GM21390 (cell line): ENCODE results near the gene AMHR2.
"Not testable (repeated sequence)": the region's sequence is repeated elsewhere in the genome, so short reads cannot be mapped to it uniquely, and the experiment has no call there.

Experiments used
- ATAC-seq: cut with Tn5 transposase; IDR thresholded peaks from one replicate; pipeline ENCODE4 v1.9.1; 2021; ENCODE audit not compliant: unreplicated experiment

AMHR2 gene

GRCh38 chr12:53414756-53415417 lies 8.8 kb upstream of the AMHR2 start:
- ATAC-seq = no peak

DNA sequence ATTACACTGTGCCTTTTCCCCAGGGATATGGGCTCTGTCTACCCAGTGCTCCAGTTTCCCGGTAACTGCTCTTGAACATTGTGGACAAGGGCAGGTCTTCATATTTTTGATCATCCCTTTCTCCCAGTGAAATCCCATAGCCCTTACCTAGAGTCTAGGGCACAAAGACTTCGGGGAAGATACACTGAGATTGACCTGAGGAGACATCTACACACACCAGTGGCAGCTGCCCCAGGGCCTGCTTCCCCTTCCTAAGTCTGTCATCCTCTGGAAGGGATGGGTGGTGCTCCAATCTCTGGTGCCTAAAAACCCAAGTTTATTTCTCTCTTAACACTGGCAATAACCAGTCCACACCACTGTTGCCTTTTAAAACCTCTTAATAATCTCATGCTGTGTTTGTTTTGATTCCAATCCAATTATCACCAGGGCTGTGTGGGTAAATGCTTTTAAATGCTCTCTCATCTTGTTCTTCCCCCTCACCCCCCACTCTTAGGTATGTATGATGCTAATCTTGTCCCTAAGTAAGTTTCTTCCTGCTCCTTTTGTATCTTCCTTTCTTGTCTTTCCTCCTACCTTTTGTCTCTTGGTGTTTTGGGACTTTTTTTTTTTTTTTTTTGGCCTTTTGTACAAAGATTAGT lies 7.8 kb upstream of the AMHR2 start:
- not testable (repeated sequence) for ATAC-seq

DNA sequence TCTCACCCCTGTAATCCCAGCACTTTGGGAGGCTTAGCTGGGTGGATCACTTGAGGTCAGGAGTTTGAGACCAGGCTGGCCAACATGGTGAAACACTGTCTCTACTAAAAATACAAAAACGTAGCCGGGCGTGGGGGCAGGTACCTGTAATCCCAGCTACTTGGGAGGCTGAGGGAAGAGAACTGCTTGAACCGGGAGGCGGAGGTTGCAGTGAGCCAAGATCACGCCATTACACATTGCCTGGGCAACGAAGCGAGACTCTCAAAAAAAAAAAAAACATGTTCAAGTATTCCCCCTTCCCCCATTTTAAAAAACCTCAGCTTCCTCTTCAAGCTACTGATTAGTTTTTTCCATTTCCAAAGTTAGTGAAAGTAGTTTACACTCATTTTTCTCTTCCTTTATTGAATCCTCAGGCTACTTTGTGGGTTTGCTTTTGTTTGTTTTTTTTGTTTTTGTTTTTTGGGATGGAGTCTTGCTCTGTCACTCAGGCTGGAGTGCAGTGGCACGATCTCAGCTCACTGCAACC lies 6.3 kb upstream of the AMHR2 start:
- not testable (repeated sequence) for ATAC-seq

- ATAC-seq = no peak
These were observed 5.4 kb upstream of the AMHR2 start for GRCh38 chr12:53418221-53418620.

GRCh38 chr12:53419756-53420155 lies 3.9 kb upstream of the AMHR2 start:
- ATAC-seq = no peak

DNA sequence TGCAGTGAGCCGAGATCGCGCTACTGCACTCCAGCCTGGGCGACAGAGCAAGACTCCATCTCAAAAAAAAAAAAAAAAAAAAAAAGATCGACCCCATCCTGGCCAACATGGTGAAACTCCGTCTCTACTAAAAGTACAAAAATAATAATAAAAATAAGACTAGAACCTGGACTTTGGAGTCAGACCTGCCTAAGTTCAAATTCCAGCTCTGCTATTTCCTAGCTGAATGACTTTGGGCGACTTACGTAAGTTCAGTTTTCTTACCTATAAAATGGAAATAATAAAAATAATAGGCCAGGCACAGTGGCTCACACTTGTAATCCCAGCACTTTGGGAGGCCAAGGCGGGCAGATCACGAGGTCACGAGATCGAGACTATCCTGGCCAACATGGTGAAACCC lies 1.4 kb upstream of the AMHR2 start:
- not testable (repeated sequence) for ATAC-seq

DNA sequence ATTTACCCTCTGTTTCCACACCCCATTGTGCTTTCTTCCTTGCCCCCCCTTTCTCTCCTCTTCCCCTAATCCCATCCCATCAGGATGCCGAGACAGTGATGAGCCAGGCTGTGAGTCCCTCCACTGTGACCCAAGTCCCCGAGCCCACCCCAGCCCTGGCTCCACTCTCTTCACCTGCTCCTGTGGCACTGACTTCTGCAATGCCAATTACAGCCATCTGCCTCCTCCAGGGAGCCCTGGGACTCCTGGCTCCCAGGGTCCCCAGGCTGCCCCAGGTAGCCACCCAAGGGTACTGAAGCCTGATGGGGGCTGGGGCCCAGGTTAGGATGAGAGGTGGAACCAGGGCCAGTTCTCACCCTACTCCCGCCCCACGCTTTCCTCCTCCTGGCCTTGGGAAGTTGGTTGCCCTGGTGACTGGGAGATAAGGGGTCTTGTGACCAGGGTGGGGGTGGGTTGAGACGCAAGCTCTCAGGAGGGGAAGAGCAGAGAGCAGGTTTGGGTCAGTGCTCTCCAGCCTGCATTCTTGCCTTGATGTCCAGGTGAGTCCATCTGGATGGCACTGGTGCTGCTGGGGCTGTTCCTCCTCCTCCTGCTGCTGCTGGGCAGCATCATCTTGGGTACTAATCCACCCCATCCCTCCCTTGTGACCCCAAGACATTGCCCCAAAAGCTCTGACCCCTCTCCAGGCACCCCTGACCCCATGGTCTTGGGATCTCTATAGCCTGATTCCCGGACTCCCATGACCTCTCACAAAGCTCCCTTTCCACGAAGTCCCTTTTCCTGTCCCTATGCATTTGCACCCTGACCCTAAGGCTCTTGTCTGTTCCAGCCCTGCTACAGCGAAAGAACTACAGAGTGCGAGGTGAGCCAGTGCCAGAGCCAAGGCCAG lies 1.2 kb downstream of the AMHR2 start:
- ATAC-seq = no peak

- no peak for ATAC-seq
These were observed 2.0 kb downstream of the AMHR2 start for GRCh38 chr12:53425515-53426150.

DNA sequence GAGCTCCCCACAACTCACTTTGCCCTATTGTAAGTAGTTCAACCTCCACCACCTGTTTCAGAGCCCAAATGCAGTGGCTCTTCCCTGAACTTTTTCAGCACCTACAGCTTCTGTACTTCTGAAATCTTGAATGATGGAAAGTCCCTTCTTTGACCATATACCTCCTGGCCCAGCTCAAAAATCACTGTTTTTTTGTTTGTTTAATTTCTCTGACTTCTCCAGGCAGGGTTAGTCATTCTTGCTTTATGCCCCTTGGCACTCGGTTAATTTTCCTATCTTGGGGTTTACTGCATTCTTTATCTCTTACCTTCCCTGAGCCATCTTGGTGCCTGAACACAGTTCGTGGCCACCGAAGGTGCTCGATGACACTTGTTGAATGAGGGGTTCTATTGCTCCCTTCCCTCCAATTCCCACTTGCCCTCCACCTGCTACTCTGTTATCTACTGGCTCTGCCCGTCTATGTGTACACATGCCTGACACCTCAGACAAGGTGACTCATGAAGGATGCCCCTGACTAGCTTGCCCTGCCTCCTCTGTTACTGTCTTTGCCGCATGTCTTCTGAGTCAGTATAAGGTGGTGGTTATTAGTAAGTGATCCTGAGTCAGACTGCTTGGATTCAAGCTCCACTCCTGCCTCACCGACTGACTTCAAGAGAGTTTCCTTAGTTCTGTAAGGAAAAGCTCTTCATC lies 4.4 kb downstream of the AMHR2 start:
- no peak for ATAC-seq

DNA sequence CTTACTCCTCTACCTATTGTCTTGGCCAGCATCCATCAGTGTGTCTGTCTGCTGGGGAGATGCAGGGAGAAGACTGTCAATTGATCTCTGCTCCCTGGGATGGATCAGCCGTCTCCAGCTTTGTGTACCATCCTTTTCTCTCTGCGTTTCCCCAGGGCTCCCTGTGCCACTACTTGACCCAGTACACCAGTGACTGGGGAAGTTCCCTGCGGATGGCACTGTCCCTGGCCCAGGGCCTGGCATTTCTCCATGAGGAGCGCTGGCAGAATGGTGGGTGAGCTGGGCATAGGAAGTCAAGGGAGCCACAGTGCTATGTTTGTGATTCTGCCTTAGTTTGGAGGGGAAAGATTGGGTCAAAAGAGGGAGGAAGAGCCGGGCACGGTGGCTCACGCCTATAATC lies 5.1 kb downstream of the AMHR2 start:
- no peak for ATAC-seq

- no peak for ATAC-seq
These were observed 6.5 kb downstream of the AMHR2 start for GRCh38 chr12:53430116-53430515.

DNA sequence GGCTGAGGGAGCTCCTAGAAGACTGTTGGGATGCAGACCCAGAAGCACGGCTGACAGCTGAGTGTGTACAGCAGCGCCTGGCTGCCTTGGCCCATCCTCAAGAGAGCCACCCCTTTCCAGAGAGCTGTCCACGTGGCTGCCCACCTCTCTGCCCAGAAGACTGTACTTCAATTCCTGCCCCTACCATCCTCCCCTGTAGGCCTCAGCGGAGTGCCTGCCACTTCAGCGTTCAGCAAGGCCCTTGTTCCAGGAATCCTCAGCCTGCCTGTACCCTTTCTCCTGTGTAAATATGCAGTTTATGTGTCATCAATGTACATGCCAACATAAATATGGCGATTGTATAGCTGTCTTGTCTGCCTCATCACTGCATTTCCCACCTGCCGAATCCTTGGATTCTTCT lies 7.5 kb downstream of the AMHR2 start:
- no peak for ATAC-seq

- ATAC-seq = not testable (repeated sequence)
These were observed 11.7 kb downstream of the AMHR2 start for GRCh38 chr12:53435326-53435725.

DNA sequence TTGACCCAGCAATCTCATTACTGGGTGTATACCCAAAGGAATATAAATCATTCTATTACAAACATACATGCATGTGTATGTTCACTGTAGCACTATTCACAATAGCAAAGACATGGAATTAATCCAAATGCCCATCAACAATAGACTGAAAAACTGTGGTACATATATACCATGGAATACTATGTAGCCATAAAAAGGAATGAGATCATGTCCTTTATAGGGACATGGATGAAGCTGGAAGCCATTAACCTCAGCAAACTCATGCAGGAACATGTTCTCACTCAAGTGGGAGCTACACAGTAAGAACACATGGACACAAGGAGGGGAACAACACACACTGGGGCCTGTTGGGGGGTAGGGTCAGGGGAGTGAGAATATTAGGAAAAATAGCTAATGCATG lies 15.9 kb downstream of the AMHR2 start:
- not testable (repeated sequence) for ATAC-seq

DNA sequence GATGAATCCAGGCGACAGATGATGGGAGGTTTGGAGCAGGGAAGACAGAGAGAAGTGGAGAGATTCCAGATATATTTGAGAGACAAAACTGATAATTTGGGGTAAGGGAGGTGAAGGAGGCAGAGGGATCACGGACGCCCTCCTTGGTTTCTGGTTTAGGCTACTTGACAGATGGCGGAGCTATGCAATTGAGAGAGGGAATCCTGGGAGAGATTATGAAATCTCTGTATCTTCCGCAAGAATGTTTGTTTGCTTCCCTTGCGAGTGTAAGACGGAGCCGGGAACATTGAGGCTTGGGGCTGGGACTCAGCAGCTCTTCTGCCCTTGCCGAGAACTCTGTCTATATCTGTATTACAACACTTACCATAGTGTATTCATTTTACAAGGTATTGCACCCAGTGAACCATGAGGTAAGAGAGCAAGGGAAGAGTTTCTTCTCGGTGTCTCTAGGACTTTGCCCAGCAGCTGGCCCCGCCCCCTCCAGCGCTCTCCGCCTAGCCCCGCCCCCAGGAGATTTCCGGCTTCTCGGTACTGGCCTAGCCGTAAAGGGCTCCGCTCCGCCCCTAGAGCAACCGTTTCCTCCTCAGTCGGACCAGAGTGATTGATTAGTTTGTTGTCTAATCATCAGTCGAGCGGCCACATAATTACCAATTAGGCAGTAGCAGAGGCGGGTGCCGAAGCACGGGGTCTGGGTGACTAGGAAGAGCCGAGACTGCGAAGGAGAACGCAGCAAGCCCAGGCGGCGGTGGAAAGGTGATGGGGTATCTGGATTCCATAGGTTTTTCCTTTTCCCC lies 17.6 kb downstream of the AMHR2 start, which contains the start of gene PRR13:
Gene PRR13 (plus strand): TSS at position 695 of the 794 bp plus-strand sequence. CDS start 981 bp downstream, outside the sequence.
- peak; percentile 97 for ATAC-seq

DNA sequence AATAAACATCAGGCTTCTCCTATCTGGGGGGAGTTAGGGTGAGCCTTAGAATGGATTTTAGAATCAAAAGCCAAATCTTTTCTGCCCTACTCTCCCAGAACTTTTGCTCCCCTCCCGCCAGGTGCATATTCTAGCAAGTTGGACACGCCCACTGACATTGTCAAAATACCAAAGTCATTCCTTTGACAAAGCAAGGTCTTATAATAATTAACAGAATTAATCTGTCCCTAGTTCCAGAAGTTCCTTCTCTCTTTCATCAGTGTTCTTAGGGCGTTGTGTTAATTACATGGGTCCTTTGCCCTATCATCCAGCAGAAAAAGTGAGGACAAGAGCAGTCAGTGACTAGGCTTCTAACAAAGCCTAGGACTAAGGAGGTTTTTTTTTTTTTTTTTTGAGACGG lies 20.3 kb downstream of the AMHR2 start:
- ATAC-seq = no peak

GRCh38 chr12:53444593-53445325 lies 21.1 kb downstream of the AMHR2 start:
- not testable (repeated sequence) for ATAC-seq

- no peak for ATAC-seq
These were observed 27.3 kb downstream of the AMHR2 start for GRCh38 chr12:53450936-53451335.

- peak; percentile 95 for ATAC-seq
These were observed 28.1 kb downstream of the AMHR2 start, which contains the start of gene PCBP2 for GRCh38 chr12:53451661-53452158. Gene PCBP2 (plus strand): TSS chr12:53452102. CDS start chr12:53454801, 2,699 bp downstream.
